HG02798 (cell line): ENCODE measurements around the gene CBFA2T2.
"Not testable (repeated sequence)": the region's sequence is repeated elsewhere in the genome, so short reads cannot be mapped to it uniquely, and the experiment has no call there.

Source experiments
- ATAC-seq: cut with Tn5 transposase; IDR thresholded peaks from one replicate; pipeline ENCODE4 v1.9.1; 2021; ENCODE audit warnings: mild to moderate bottlenecking; ENCODE audit not compliant: unreplicated experiment, poor library complexity

CBFA2T2 gene

DNA sequence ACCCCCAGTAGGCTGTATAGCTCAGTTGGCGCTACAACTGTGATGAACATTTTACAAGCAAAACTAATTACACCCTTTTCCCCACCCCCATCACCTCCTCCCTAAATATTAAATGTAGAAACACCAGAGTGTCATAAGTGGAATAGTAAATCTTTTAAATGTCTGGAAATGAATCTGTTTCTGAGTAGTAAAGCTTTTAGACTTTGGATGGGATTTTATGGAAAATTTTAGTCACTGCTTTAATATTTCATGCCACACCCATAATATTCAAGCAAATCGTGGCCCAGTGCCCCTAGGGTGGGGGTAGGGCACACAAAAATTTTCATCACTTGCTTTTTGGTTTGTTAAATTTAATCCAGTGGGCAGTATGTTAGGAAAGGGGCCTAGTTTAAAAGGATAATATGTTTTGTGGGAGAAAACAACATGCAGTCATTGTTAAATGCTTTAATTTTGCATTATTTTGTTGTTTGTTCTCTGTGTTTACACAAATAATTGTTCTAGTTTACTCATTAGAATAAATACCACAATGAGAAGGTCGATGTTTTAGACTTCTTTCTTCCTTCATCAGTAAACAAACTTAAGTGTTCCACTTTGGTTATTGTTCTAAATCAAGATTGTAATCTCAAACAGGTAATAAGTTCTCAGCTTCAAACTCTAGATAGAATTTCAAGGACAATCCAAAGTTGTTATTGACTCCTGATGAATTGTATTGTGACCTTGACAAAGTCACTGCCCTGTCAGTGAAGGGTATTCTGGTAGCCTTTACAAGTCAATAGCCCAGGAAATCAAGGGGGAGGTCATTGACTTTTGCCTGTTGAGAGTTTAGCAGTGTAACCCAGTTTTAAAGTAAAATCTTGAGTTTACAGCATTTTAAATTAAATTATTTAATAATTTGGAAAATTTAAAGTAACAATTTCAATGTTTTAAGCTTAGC, 79.2 kb downstream of the CBFA2T2 start:
- ATAC-seq = no peak

- ATAC-seq = no peak
These were observed 80.0 kb downstream of the CBFA2T2 start for GRCh38 chr20:33569802-33570391.

DNA sequence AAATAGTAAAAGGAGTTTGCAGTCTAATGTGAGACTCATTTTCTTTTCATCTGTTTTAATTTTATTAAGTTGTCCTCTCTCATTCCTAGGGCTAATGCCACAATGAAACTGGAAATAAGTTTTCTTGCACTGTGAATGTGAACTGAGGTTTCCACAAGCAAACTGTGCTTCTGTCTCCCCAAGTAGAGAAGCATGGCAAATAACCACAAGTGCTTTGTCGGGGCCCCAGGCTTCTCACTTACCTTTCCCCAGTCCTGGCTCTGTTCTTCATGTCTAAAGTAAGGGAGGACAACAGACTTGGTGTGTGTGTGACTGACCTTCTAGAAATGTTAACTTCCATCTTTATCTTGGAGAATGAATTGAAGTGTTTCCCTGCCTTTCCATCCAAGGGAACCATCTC, 80.8 kb downstream of the CBFA2T2 start:
- ATAC-seq = no peak

GRCh38 chr20:33573268-33573667, 83.4 kb downstream of the CBFA2T2 start:
- not testable (repeated sequence) for ATAC-seq

- ATAC-seq = no peak
These were observed 85.4 kb downstream of the CBFA2T2 start for GRCh38 chr20:33575282-33575681.

GRCh38 chr20:33576432-33577125, 86.7 kb downstream of the CBFA2T2 start:
- no peak for ATAC-seq

- no peak for ATAC-seq
These were observed 88.6 kb downstream of the CBFA2T2 start for GRCh38 chr20:33578510-33578909.

DNA sequence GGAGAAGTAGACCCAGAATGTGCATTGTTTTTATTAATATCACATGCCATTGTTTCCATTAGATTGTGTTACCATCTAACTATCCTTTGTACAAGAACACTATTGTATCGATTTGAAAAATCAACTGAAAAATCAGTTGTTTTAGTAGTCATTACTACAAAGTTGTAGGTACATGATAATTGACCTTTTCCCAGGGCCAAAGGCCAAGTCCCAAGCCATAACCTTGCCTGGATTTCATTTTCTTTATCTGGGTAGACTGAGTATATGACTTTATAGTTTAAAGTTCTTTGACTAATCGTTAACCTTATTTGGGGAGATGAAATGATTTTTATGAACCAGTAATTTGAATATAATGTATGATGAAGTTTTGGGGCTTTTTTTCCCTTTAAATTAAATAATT, 93.2 kb downstream of the CBFA2T2 start:
- ATAC-seq = no peak

GRCh38 chr20:33584976-33585375, 95.1 kb downstream of the CBFA2T2 start:
- no peak for ATAC-seq

- ATAC-seq = no peak
These were observed 95.5 kb downstream of the CBFA2T2 start for GRCh38 chr20:33585413-33585812.

- ATAC-seq = no peak
These were observed 99.2 kb downstream of the CBFA2T2 start for GRCh38 chr20:33589059-33589458.

DNA sequence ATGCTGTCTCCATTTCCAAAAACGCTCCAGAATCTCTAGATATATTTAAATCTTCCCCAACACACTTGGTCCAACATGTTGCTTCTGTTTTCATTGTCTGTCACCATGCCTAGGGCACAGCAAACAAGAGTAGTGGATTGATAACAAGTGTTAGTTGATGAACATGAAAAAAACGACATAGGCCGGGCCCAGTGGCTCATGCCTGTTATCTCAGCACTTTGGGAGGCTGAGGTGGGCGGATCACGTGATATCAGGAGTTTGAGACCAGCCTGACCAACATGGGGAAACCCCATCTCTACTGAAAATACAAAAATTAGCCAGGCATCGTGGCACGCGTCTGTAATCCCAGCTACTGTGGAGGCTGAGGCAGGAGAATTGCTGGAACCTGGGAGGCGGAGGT, 102.0 kb downstream of the CBFA2T2 start:
- ATAC-seq = not testable (repeated sequence)

- ATAC-seq = no peak
These were observed 104.8 kb downstream of the CBFA2T2 start for GRCh38 chr20:33594743-33595142.

DNA sequence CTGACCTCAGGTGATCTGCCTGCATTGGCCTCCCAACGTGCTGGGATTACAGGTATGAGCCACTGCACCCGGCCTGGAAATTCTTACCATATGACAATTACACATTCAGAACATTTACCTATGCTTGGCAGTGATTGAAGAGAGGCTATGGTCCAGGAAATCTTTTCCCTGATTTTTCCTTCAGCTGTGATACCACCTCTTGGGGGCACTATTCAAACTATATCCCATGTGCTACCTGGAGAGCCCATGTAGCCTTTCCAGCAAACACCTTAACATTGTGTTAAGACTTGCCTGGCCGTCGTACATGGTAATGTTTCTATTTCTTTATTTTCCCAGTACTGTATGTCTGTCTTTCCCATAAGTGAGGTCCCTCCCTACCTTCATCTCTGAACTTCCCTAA, 110.5 kb downstream of the CBFA2T2 start:
- ATAC-seq = no peak

DNA sequence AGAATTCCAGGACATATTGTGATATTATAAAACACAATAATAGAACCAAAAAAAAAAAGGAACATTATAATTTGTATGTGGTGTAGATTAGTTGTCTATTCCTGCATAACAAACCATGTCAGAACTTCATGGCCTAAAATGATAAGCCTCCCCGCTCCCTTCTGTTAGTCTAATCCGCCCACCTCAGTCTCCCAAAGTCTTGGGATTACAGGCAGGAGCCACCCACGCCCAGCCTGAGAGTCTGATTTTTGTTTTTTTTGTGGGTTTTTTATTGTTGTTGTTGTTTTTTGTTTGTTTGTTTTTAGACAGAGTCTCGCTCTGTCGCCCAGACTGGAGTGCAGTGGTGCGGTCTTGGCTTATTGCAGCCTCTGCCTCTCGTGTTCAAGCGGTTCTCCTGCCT, 111.1 kb downstream of the CBFA2T2 start:
- no peak for ATAC-seq

GRCh38 chr20:33601861-33602260, 112.0 kb downstream of the CBFA2T2 start:
- no peak for ATAC-seq

- no peak for ATAC-seq
These were observed 113.1 kb downstream of the CBFA2T2 start for GRCh38 chr20:33602826-33603590.

- no peak for ATAC-seq
These were observed 114.4 kb downstream of the CBFA2T2 start for GRCh38 chr20:33604084-33604990.

- ATAC-seq = no peak
These were observed 115.1 kb downstream of the CBFA2T2 start for GRCh38 chr20:33604991-33605370.
